Mucosa of descending colon (tissue), 3 donors: ENCODE data around the gene SMAD6. TPM values are rescaled to one million over a fixed set of nuclear protein-coding genes. Genes with fewer than 3 reads are reported as not detected.
"Not testable (repeated sequence)": the region's sequence is repeated elsewhere in the genome, so short reads cannot be mapped to it uniquely, and the experiment has no call there.

Experiments used
- ATAC-seq: fragments of 200-7000 bp; cut with Tn5 transposase; one replicate; pipeline ENCODE4 v1.9.1; 2020; ENCODE audit warnings: mild to moderate bottlenecking, moderate library complexity
- DNase-seq, 3 donors: peaks; one replicate each; pipeline ENCODE4 v3.0.0-alpha.2; 2020
- H3K36me3 ChIP-seq: fragments of 200-600 bp; one replicate; pipeline ENCODE4 v1.8.0; 2021; ENCODE audit warnings: low read depth, mild to moderate bottlenecking
- H3K4me1 ChIP-seq: fragments of 200-600 bp; one replicate; pipeline ENCODE4 v1.8.0; 2021; ENCODE audit warnings: low read depth, mild to moderate bottlenecking
- H3K4me3 ChIP-seq: fragments of 200-600 bp; one replicate; pipeline ENCODE4 v1.8.0; 2021; ENCODE audit warnings: mild to moderate bottlenecking
- H3K9me3 ChIP-seq: fragments of 200-600 bp; one replicate; pipeline ENCODE4 v1.8.0; 2021; ENCODE audit warnings: mild to moderate bottlenecking
- intact Hi-C, 2 donors: fragments of 100-400 bp; cut with DNase I in 1 of 2; cut with micrococcal nuclease in 1 of 2; formaldehyde crosslinking; loops; one replicate each; pipeline versions ENCODE4 v1.11.0 to v1.11.1; 2022; cut with DNase I, micrococcal nuclease
- total RNA-seq, 3 donors: library from RNA; stranded (reverse); fragmentation: NEBNext Ultra II Directional in 2 of 3; extraction: Animal tissue kit (Norgen Biotek cat#: 25700) in 2 of 3; gene quantifications; one replicate each; pipeline versions ENCODE4 v1.2.1 to v1.2.4, GENCODE V29; 2021 to 2023
- TF ChIP-seq, protein P1 (sequence below): fragments of 200-600 bp; IDR thresholded peaks from one replicate; pipeline ENCODE4 v1.8.0; 2022; ENCODE audit warnings: antibody characterized with exemption, mild to moderate bottlenecking
- donor health status: DM: no; HTN: no; CAD: no; lungs with moderate emphysema.
- donor health status: DM: no; HTN: no; CAD: no.
- donor health status: DM: no; HTN: yes; CAD: no.

Gene SMAD6
- total RNA-seq, 3 donors from 2014 or later = 11.5 to 18.5 (median 12.8) TPM

DNA sequence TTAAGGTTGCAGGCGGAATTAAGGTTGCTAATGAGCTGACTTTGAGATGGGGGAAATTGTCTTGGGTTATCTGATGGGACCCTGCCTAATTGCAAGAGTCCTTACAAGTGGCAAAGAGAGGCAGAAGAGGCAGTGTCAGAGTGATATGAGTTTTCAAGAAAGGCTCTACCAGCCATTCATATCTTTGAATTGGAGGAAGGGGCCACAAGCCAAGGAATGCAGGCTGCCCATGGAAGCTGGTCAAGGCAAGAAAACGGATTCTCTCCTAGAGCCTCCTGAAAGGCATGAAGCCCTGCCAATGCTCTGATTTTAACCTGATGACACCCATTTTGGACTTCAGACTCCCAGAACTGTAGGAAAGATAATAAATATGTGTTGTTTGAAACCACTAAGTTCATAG, 20.6 kb upstream of the SMAD6 start:
- Histone ChIP-seq H3K4me3 (no peak overlapping the region), H3K9me3 (no peaks in the 10 kb centered on the region), H3K36me3 (no peaks in the 10 kb centered on the region), H3K4me1 (no peaks in the 10 kb centered on the region)
- intact Hi-C loops = loop anchor here in 1 of 2 donors (10.0 kb wide), 1 partner anchor 47 kb away; no protein-coding TSS in a partner anchor
- ATAC-seq (no peak), DNase-seq (no peak)
- TF ChIP-seq, protein P1, sequence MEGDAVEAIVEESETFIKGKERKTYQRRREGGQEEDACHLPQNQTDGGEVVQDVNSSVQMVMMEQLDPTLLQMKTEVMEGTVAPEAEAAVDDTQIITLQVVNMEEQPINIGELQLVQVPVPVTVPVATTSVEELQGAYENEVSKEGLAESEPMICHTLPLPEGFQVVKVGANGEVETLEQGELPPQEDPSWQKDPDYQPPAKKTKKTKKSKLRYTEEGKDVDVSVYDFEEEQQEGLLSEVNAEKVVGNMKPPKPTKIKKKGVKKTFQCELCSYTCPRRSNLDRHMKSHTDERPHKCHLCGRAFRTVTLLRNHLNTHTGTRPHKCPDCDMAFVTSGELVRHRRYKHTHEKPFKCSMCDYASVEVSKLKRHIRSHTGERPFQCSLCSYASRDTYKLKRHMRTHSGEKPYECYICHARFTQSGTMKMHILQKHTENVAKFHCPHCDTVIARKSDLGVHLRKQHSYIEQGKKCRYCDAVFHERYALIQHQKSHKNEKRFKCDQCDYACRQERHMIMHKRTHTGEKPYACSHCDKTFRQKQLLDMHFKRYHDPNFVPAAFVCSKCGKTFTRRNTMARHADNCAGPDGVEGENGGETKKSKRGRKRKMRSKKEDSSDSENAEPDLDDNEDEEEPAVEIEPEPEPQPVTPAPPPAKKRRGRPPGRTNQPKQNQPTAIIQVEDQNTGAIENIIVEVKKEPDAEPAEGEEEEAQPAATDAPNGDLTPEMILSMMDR = no peak

DNA sequence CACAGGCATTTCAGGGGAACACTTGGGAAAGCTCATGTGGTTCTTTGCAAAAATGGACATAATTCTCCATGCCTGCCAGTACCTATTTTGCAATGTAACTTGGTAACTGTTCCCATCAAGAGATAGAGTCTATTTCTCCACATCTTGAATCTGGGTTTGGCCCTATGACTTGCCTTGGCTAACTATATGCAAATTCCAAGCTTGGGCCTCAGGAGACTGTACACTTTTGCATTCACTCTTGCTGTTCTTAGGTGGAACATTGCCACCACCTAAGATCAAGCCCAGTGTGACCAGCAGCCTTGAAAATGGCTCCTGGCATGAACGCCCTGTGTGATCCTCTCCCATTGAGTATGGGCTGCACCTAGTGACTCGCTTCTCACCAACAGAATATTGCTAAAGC, 19.8 kb upstream of the SMAD6 start:
- TF ChIP-seq, protein P1 = no peak
- H3K4me1 ChIP-seq = no peaks in the 10 kb centered on the region
- intact Hi-C loops = loop anchor here in 1 of 2 donors (10.0 kb wide), 1 partner anchor 47 kb away; no protein-coding TSS in a partner anchor
- H3K9me3 ChIP-seq = no peaks in the 10 kb centered on the region
- H3K36me3 ChIP-seq = no peaks in the 10 kb centered on the region
- H3K4me3 ChIP-seq = no peak overlapping the region
- no peak for DNase-seq
- ATAC-seq = no peak

DNA sequence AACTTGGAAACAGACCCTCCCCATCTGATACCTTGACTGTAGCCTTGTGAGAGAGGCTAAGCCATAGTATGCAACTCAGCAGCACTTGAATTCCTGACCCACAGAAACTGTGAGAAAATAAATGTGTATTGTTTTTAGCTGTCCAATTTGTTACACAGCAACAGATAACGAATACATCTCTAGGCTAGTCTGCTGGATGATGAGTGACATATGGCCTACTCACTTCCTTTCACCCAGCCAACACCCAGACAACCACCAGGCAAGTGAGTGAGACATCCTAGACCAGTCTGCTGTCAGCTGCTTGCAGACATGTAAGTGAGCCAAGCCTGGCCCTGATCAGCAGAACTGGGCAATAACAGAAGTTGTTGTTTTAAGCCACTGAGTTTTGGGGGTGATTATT, 19.2 kb upstream of the SMAD6 start:
- Histone ChIP-seq H3K36me3 (no peaks in the 10 kb centered on the region), H3K9me3 (no peaks in the 10 kb centered on the region), H3K4me1 (no peaks in the 10 kb centered on the region), H3K4me3 (no peak overlapping the region)
- intact Hi-C loops = loop anchor here in 1 of 2 donors (10.0 kb wide), 1 partner anchor 48 kb away; no protein-coding TSS in a partner anchor
- ATAC-seq (no peak), DNase-seq (no peak)
- TF ChIP-seq, protein P1 = no peak

DNA sequence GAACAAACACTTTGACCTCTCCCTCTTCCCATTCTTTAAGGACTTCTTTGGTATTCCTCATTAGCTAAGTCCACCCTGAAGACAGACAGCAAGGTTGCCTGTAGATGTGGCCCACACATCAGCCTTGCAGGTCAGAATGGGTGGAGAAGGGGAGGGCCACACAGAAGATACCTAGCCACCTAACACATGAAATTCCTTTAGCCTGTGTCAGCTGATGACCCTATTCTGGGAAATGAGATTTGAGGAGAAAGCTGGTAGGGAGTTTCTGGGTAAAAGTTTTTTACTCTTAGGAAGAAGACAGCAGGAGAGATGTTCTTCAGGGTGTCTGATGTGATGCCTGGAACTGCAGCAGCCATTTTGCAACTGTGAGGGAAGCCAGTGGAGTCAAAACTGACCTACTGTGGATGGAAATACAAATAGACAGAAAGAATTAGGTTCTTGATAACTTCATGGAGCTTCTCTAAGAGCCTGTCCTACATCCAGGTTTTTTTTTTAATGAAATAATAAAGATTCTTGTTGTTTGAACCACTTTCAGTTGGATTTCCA, 17.8 kb upstream of the SMAD6 start:
- Histone ChIP-seq H3K36me3 (no peaks in the 10 kb centered on the region), H3K4me1 (no peaks in the 10 kb centered on the region), H3K4me3 (no peak overlapping the region), H3K9me3 (no peaks in the 10 kb centered on the region)
- intact Hi-C loops = loop anchor here in 1 of 2 donors (10.0 kb wide), 1 partner anchor 49 kb away; no protein-coding TSS in a partner anchor
- TF ChIP-seq, protein P1 = no peak
- DNase-seq = no peak
- no peak for ATAC-seq

DNA sequence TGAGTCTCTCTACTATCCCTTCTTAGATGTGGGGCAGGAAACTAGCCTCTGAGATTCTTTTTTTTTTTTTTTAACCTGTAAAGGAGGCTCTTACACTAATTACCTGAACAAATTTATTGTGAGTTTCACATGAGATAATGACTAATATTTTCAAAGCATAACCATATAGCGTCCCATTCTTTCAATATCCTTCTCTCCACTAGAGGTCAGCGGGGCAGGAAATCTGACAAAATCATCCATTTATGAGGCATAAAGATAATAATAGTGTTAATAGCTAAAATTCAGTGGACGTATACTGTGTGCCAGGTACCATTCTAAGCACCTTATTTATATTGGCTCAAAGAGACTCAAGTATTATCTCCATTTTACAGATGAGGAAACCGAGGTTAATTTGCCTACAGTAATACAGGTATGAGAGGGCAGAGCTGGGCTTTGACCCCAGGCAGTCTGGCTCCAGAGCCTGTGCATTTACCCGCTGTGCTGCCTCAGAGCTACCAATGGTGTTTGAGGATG, 16.3 kb upstream of the SMAD6 start:
- DNase-seq (no peak), ATAC-seq (no peak)
- Histone ChIP-seq H3K4me3 (no peak overlapping the region), H3K9me3 (no peaks in the 10 kb centered on the region), H3K4me1 (no peaks in the 10 kb centered on the region), H3K36me3 (no peaks in the 10 kb centered on the region)
- intact Hi-C loops = loop anchor here in 1 of 2 donors (10.0 kb wide), 1 partner anchor 51 kb away; no protein-coding TSS in a partner anchor
- TF ChIP-seq, protein P1 = no peak

DNA sequence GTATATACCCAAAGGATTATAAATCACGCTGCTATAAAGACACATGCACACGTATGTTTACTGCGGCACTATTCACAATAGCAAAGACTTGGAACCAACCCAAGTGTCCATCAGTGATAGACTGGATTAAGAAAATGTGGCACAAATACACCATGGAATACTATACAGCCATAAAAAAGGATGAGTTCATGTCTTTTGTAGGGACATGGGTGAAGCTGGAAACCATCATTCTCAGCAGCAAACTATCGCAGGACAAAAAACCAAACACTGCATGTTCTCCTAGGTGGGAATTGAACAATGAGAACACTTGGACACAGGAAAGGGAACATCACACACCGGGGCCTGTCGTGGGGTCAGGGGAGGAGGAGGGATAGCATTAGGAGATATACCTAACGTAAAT, 11.1 kb upstream of the SMAD6 start:
- not testable (repeated sequence) for H3K4me1 ChIP-seq, H3K4me3 ChIP-seq, DNase-seq, H3K36me3 ChIP-seq, H3K9me3 ChIP-seq, ATAC-seq
- intact Hi-C loops = loop anchor here in 1 of 2 donors (10.0 kb wide), 1 partner anchor 76 kb away; no protein-coding TSS in a partner anchor
